HFFc6 (cell line): ENCODE results near the gene TMEM272. TPM values are rescaled to one million over a fixed set of nuclear protein-coding genes. Genes with fewer than 3 reads are reported as not detected.

Source experiments
- DNase-seq: peaks from one replicate; pipeline ENCODE4 v3.0.0-alpha.2; 2018
- H3K27ac Mint-ChIP-seq: 2 replicates; pipeline ENCODE4 v1.8.0; 2020; ENCODE audit warnings: mild to moderate bottlenecking, mixed read lengths
- H3K27me3 Mint-ChIP-seq: 2 replicates; pipeline ENCODE4 v1.8.0; 2021; ENCODE audit warnings: mild to moderate bottlenecking, moderate library complexity, mixed read lengths; ENCODE audit not compliant: insufficient read depth
- H3K36me3 Mint-ChIP-seq: 2 replicates; pipeline ENCODE4 v1.8.0; 2021; ENCODE audit warnings: low read depth, mixed read lengths
- H3K4me1 Mint-ChIP-seq: 2 replicates; pipeline ENCODE4 v1.8.0; 2020; ENCODE audit warnings: low read depth, mixed read lengths
- H3K4me3 Mint-ChIP-seq: 2 replicates; pipeline ENCODE4 v1.8.0; 2020; ENCODE audit warnings: mild to moderate bottlenecking, moderate library complexity, mixed read lengths
- H3K9me3 Mint-ChIP-seq: 2 replicates; pipeline ENCODE4 v1.8.0; 2020; ENCODE audit warnings: mild to moderate bottlenecking, mixed read lengths
- CTCF ChIP-seq: fragments of 200-600 bp; sonication (generic); IDR thresholded peaks from 2 replicates; pipeline ENCODE4 v1.5.0; 2021; ENCODE audit warnings: antibody characterized with exemption, mild to moderate bottlenecking
- total RNA-seq, 6 experiments: library from RNA; stranded (reverse); fragmentation: NEBNext Ultra II Directional; extraction: Animal tissue kit (Norgen Biotek cat#: 25700); gene quantifications; 2 replicates in 1 of 6; 3 replicates in 5 of 6; pipeline ENCODE4 v1.2.3, GENCODE V29; 2021

The TMEM272 gene
- total RNA-seq, 6 experiments from 2014 or later = not detected

- H3K9me3 Mint-ChIP-seq = no peaks in the 10 kb centered on the region
- DNase-seq = no peak
- no peak overlapping the region for H3K27ac Mint-ChIP-seq
- H3K4me3 Mint-ChIP-seq = no peak overlapping the region
- H3K27me3 Mint-ChIP-seq = peaks cover 39% of the 10 kb centered on the region
- H3K4me1 Mint-ChIP-seq = no peaks in the 10 kb centered on the region
- no peak for TF ChIP-seq CTCF
- no peaks in the 10 kb centered on the region for H3K36me3 Mint-ChIP-seq
Measured at GRCh38 chr13:51873837-51874236, 28.9 kb upstream of the TMEM272 start.

GRCh38 chr13:51873117-51873798 is 28.3 kb upstream of the TMEM272 start:
- H3K27me3 Mint-ChIP-seq = peaks cover 45% of the 10 kb centered on the region
- TF ChIP-seq CTCF = no peak
- H3K27ac Mint-ChIP-seq = no peak overlapping the region
- H3K4me1 Mint-ChIP-seq = no peaks in the 10 kb centered on the region
- no peak overlapping the region for H3K4me3 Mint-ChIP-seq
- no peak for DNase-seq
- H3K9me3 Mint-ChIP-seq = no peaks in the 10 kb centered on the region
- H3K36me3 Mint-ChIP-seq = no peaks in the 10 kb centered on the region

GRCh38 chr13:51870616-51871015 is 25.6 kb upstream of the TMEM272 start:
- H3K36me3 Mint-ChIP-seq = no peaks in the 10 kb centered on the region
- TF ChIP-seq CTCF = no peak
- peaks cover 41% of the 10 kb centered on the region for H3K27me3 Mint-ChIP-seq
- no peak for DNase-seq
- H3K27ac Mint-ChIP-seq = no peak overlapping the region
- no peak overlapping the region for H3K4me3 Mint-ChIP-seq
- no peaks in the 10 kb centered on the region for H3K9me3 Mint-ChIP-seq
- H3K4me1 Mint-ChIP-seq = no peaks in the 10 kb centered on the region

- H3K36me3 Mint-ChIP-seq = no peaks in the 10 kb centered on the region
Measured at GRCh38 chr13:51869916-51870315, 24.9 kb upstream of the TMEM272 start.

GRCh38 chr13:51867062-51867461 is 22.1 kb upstream of the TMEM272 start:
- Mint-ChIP-seq H3K4me1 (no peaks in the 10 kb centered on the region), H3K27me3 (peaks cover 46% of the 10 kb centered on the region), H3K4me3 (no peak overlapping the region)

More at GRCh38 chr13:51869916-51870315, 24.9 kb upstream of the TMEM272 start:
- Mint-ChIP-seq H3K4me3 (no peak overlapping the region), H3K4me1 (no peaks in the 10 kb centered on the region), H3K27ac (no peak overlapping the region), H3K27me3 (peaks cover 41% of the 10 kb centered on the region), H3K9me3 (no peaks in the 10 kb centered on the region)
- DNase-seq = no peak
- TF ChIP-seq CTCF = no peak

More at GRCh38 chr13:51867062-51867461, 22.1 kb upstream of the TMEM272 start:
- Mint-ChIP-seq H3K9me3 (no peaks in the 10 kb centered on the region), H3K36me3 (no peaks in the 10 kb centered on the region), H3K27ac (no peak overlapping the region)
- DNase-seq = no peak
- no peak for TF ChIP-seq CTCF
